Stimulated activated CD4-positive, alpha-beta T cell treated with anti-CD3 and anti-CD28 coated beads, TNF-alpha, amount 100 ng/mL, for 4 hours (primary cell): ENCODE data around the gene GAN.

Experiments
- DNase-seq, 3 experiments: peaks; one replicate each; pipeline ENCODE4 v3.0.0-alpha.2; 2020; ENCODE audit warnings: low read depth in 3 of 3

The GAN gene

GRCh38 chr16:81353895-81354294 is 39.1 kb downstream of the GAN start:
- no peak for DNase-seq

GRCh38 chr16:81357711-81358260 is 43.0 kb downstream of the GAN start:
- DNase-seq = no peak

- no peak for DNase-seq
Measured at GRCh38 chr16:81358860-81359259, 44.1 kb downstream of the GAN start.

GRCh38 chr16:81360135-81360534 is 45.4 kb downstream of the GAN start:
- no peak for DNase-seq

- no peak for DNase-seq
Measured at GRCh38 chr16:81365731-81366130, 51.0 kb downstream of the GAN start.

- DNase-seq = no peak
Measured at GRCh38 chr16:81366316-81366932, 51.7 kb downstream of the GAN start.

- no peak for DNase-seq
Measured at GRCh38 chr16:81367821-81368220, 53.1 kb downstream of the GAN start.

GRCh38 chr16:81369888-81370504 is 55.2 kb downstream of the GAN start:
- DNase-seq = no peak

GRCh38 chr16:81371106-81371505 is 56.3 kb downstream of the GAN start:
- DNase-seq = no peak

- DNase-seq = no peak
Measured at GRCh38 chr16:81374550-81374949, 59.8 kb downstream of the GAN start.

- DNase-seq = peak in 1 of 3 experiments; percentile 15
Measured at GRCh38 chr16:81376880-81377279, 62.1 kb downstream of the GAN start.

- no peak for DNase-seq
Measured at GRCh38 chr16:81378049-81378448, 63.3 kb downstream of the GAN start.

- DNase-seq = no peak
Measured at GRCh38 chr16:81380932-81381331, 66.2 kb downstream of the GAN start.

GRCh38 chr16:81384006-81384405 is 69.2 kb downstream of the GAN start:
- no peak for DNase-seq

GRCh38 chr16:81385031-81385756 is 70.4 kb downstream of the GAN start:
- DNase-seq = no peak

GRCh38 chr16:81388357-81388756 is 73.6 kb downstream of the GAN start:
- no peak for DNase-seq

- DNase-seq = no peak
Measured at GRCh38 chr16:81390840-81391239, 76.1 kb downstream of the GAN start.

- no peak for DNase-seq
Measured at GRCh38 chr16:81392011-81392410, 77.2 kb downstream of the GAN start.

GRCh38 chr16:81394416-81394815 is 79.7 kb downstream of the GAN start:
- no peak for DNase-seq

- DNase-seq = no peak
Measured at GRCh38 chr16:81394966-81395655, 80.3 kb downstream of the GAN start.

GRCh38 chr16:81397058-81397878 is 82.5 kb downstream of the GAN start:
- DNase-seq = no peak
